HepG2 (cell line): ENCODE results near the gene CD44.

ENCODE experiments used
- CHD2 ChIP-seq: IDR thresholded peaks from 2 replicates; pipeline ENCODE4 v1.6.1; 2011; ENCODE audit warnings: low read depth, low read length, improper control_type of control experiment
- MIER2 ChIP-seq: IDR thresholded peaks from 2 replicates; pipeline ENCODE4 v1.6.1; 2016; ENCODE audit warnings: missing biosample characterization, missing genetic modification reagents
- NFIC ChIP-seq: IDR thresholded peaks from 2 replicates; pipeline ENCODE4 v1.6.1; 2012; ENCODE audit warnings: mild to moderate bottlenecking, low read length, inconsistent platforms
- SMARCC2 ChIP-seq: fragments of 450-650 bp; IDR thresholded peaks from 2 replicates; pipeline ENCODE4 v1.6.1; 2017; ENCODE audit warnings: antibody characterized with exemption, mild to moderate bottlenecking
- TAF1 ChIP-seq: sonication (generic); formaldehyde crosslinking; IDR thresholded peaks from 2 replicates; pipeline ENCODE4 v1.4.0; 2020; ENCODE audit warnings: missing genetic modification reagents
- TCF7L2 ChIP-seq: IDR thresholded peaks from 2 replicates; pipeline ENCODE4 v1.6.1; 2011; ENCODE audit warnings: mild to moderate bottlenecking, low read depth, low read length, moderate library complexity
- ZBTB49 ChIP-seq: sonication (generic); formaldehyde crosslinking; IDR thresholded peaks from 2 replicates; pipeline ENCODE4 v1.4.0; 2020; ENCODE audit warnings: missing genetic modification reagents, borderline replicate concordance
- ZFP41 ChIP-seq: sonication (generic); formaldehyde crosslinking; IDR thresholded peaks from 2 replicates; pipeline ENCODE4 v1.4.0; 2020; ENCODE audit warnings: mild to moderate bottlenecking, missing genetic modification reagents, borderline replicate concordance
- ZNF10 ChIP-seq: sonication (generic); formaldehyde crosslinking; IDR thresholded peaks from 2 replicates; pipeline ENCODE4 v1.4.0; 2020; ENCODE audit warnings: mild to moderate bottlenecking, low read depth, missing genetic modification reagents, borderline replicate concordance
- TF ChIP-seq, protein P1 (sequence below): sonication (generic); formaldehyde crosslinking; IDR thresholded peaks from 2 replicates; pipeline ENCODE4 v1.4.0; 2020; ENCODE audit warnings: missing genetic modification reagents
- TF ChIP-seq, protein P2 (sequence below): sonication (generic); formaldehyde crosslinking; IDR thresholded peaks from 2 replicates; pipeline ENCODE4 v1.8.1; 2022; ENCODE audit warnings: mild to moderate bottlenecking, missing genetic modification reagents

DNA sequence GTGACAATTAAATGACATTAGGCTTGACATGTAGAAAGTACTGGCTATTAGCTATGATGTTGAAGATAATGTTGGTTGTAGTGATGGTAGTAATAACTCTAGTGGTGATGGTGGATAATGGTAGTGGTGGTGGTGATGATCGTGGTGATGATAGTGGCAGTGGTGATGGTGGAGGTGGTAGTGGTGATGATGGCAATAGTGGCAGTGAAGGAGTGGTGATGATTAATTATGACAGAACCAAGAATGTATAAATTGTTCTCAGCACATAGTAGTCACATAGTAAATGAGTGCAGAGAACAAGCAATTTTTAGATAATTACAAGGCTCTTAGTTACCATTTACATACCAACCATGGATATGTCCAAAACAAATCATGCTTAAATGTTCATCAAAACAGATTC, 5.3 kb upstream of the CD44 start:
- TF ChIP-seq, protein P1, sequence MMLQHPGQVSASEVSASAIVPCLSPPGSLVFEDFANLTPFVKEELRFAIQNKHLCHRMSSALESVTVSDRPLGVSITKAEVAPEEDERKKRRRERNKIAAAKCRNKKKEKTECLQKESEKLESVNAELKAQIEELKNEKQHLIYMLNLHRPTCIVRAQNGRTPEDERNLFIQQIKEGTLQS: no peak
- TF ChIP-seq ZBTB49 (CRISPR knock-in tag) (no peak), TAF1 (CRISPR knock-in tag) (no peak), ZNF10 (CRISPR knock-in tag) (no peak), CHD2 (no peak), MIER2 (no peak), NFIC (no peak), TCF7L2 (no peak), SMARCC2 (no peak), ZFP41 (CRISPR knock-in tag) (no peak)
- TF ChIP-seq, protein P2, sequence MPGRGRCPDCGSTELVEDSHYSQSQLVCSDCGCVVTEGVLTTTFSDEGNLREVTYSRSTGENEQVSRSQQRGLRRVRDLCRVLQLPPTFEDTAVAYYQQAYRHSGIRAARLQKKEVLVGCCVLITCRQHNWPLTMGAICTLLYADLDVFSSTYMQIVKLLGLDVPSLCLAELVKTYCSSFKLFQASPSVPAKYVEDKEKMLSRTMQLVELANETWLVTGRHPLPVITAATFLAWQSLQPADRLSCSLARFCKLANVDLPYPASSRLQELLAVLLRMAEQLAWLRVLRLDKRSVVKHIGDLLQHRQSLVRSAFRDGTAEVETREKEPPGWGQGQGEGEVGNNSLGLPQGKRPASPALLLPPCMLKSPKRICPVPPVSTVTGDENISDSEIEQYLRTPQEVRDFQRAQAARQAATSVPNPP (CRISPR knock-in tag): no peak
